GM12878 (cell line): Measurements from ENCODE around the gene ZC3H12D. TPM values are rescaled to one million over a fixed set of nuclear protein-coding genes. Genes with fewer than 3 reads are reported as not detected.

Experiments used
- BACH1 ChIP-seq: fragments of 450-650 bp; IDR thresholded peaks from 2 replicates; pipeline ENCODE4 v1.6.1; 2017; ENCODE audit warnings: mild to moderate bottlenecking, borderline replicate concordance
- CBX5 ChIP-seq: sonication (generic); IDR thresholded peaks from 2 replicates; pipeline ENCODE4 v1.6.1; 2016; ENCODE audit warnings: low read depth, moderate library complexity, mild to moderate bottlenecking, inconsistent platforms
- CEBPZ ChIP-seq: fragments of 150-350 bp; IDR thresholded peaks from 2 replicates; pipeline ENCODE4 v1.6.1; 2016; ENCODE audit warnings: low read depth, low read length
- EED ChIP-seq: sonication (generic); IDR thresholded peaks from 2 replicates; pipeline ENCODE4 v1.6.1; 2016; ENCODE audit warnings: antibody characterized with exemption, low read depth
- ETV6 ChIP-seq, 2 experiments: fragments of 450-650 bp in 1 of 2; IDR thresholded peaks in 1 of 2; conservative IDR thresholded peaks in 1 of 2; 2 replicates each; pipeline ENCODE4 v1.6.1; 2014; ENCODE audit warnings: antibody characterized with exemption in 1 of 2, borderline replicate concordance in 1 of 2, low read depth in 1 of 2, mild to moderate bottlenecking in 1 of 2, moderate library complexity in 1 of 2
- GABPA ChIP-seq: IDR thresholded peaks from 2 replicates; pipeline ENCODE4 v1.6.1; 2014; ENCODE audit warnings: antibody characterized with exemption, low read depth, mild to moderate bottlenecking, inconsistent platforms
- HCFC1 ChIP-seq: fragments of 150-350 bp; IDR thresholded peaks from 2 replicates; pipeline ENCODE4 v1.6.1; 2014; ENCODE audit warnings: low read length
- IKZF1 ChIP-seq: fragments of 450-650 bp; conservative IDR thresholded peaks from 2 replicates; pipeline ENCODE4 v1.6.1; 2017; ENCODE audit warnings: antibody characterized with exemption, mild to moderate bottlenecking
- IRF4 ChIP-seq: IDR thresholded peaks from 2 replicates; pipeline ENCODE4 v1.6.1; 2011; ENCODE audit warnings: low read depth, low read length
- IRF5 ChIP-seq: fragments of 450-650 bp; IDR thresholded peaks from 2 replicates; pipeline ENCODE4 v1.6.1; 2017; ENCODE audit warnings: borderline replicate concordance
- PAX8 ChIP-seq: fragments of 450-650 bp; IDR thresholded peaks from 2 replicates; pipeline ENCODE4 v1.6.1; 2017; ENCODE audit warnings: mild to moderate bottlenecking, moderate library complexity
- PML ChIP-seq: IDR thresholded peaks from 2 replicates; pipeline ENCODE4 v1.6.1; 2012; ENCODE audit warnings: low read length, inconsistent platforms
- RELA ChIP-seq: fragments of 450-650 bp; IDR thresholded peaks from 2 replicates; pipeline ENCODE4 v1.8.0; 2014; ENCODE audit warnings: borderline replicate concordance; ENCODE audit not compliant: partially characterized antibody
- REST ChIP-seq: IDR thresholded peaks from 2 replicates; pipeline ENCODE4 v1.6.1; 2012; ENCODE audit warnings: mild to moderate bottlenecking, low read depth, low read length
- SMAD1 ChIP-seq: fragments of 450-650 bp; IDR thresholded peaks from 2 replicates; pipeline ENCODE4 v1.6.1; 2018; ENCODE audit warnings: mild to moderate bottlenecking, low read depth; ENCODE audit not compliant: partially characterized antibody
- SMARCA5 ChIP-seq: fragments of 450-650 bp; IDR thresholded peaks from 2 replicates; pipeline ENCODE4 v1.6.1; 2017; ENCODE audit warnings: mild to moderate bottlenecking
- SP1 ChIP-seq: IDR thresholded peaks from one replicate; pipeline ENCODE4 v1.6.1; 2011; ENCODE audit warnings: low read depth, low read length
- SUZ12 ChIP-seq: fragments of 200-600 bp; sonication (generic); IDR thresholded peaks from one replicate; pipeline ENCODE4 v1.6.1; 2018; ENCODE audit warnings: antibody characterized with exemption, mild to moderate bottlenecking; ENCODE audit not compliant: unreplicated experiment
- TCF3 ChIP-seq: IDR thresholded peaks from 2 replicates; pipeline ENCODE4 v1.6.1; 2012; ENCODE audit warnings: low read depth, mild to moderate bottlenecking, low read length, borderline replicate concordance; ENCODE audit not compliant: insufficient read depth
- USF1 ChIP-seq: IDR thresholded peaks from 2 replicates; pipeline ENCODE4 v1.6.1; 2011; ENCODE audit warnings: borderline replicate concordance, low read depth, mild to moderate bottlenecking, moderate library complexity, mixed read lengths, low read length; ENCODE audit not compliant: insufficient read depth; ENCODE audit errors: extremely low read length
- ZNF217 ChIP-seq: fragments of 450-650 bp; IDR thresholded peaks from 2 replicates; pipeline ENCODE4 v1.6.1; 2017; ENCODE audit warnings: antibody characterized with exemption, mild to moderate bottlenecking
- ZNF384 ChIP-seq: IDR thresholded peaks from 2 replicates; pipeline ENCODE4 v1.6.1; 2012; ENCODE audit warnings: low read depth, mild to moderate bottlenecking, low read length, improper control_type of control experiment, borderline replicate concordance
- polyA plus RNA-seq, 11 experiments: library from polyadenylated mRNA; depleted of rRNA in 4 of 11; unstranded in 6 of 11; stranded (reverse) in 5 of 11; fragments of >200 nt; fragmentation: Nextera tagmentation in 4 of 11; fragmentation: Illumina TruSeq in 1 of 11; extraction: Ambion mirVana in 4 of 11; extraction: Trizol in 1 of 11; gene quantifications; 1 replicate in 1 of 11; 2 replicates in 10 of 11; pipeline versions ENCODE4 v1.2.1 to v1.2.3, GENCODE V29; 2011 to 2016; ENCODE audit warnings: inconsistent platforms in 2 of 11, missing spikeins in 2 of 11, low read depth in 1 of 11
- total RNA-seq, 4 experiments: library from RNA; depleted of rRNA in 3 of 4; stranded (reverse); fragments of >200 nt in 3 of 4; fragmentation: Illumina TruSeq in 1 of 4; extraction: Trizol in 1 of 4; gene quantifications; 2 replicates each; pipeline versions ENCODE4 v1.2.1 to v1.2.3, GENCODE V29; 2013 to 2021

The ZC3H12D gene
- total and polyA plus RNA-seq, 10 of the 15 experiments (the other 5 are each of a cell fraction or from before 2014, with no cell fraction given): 1.4 to 29.7 (median 8.8) TPM

GRCh38 chr6:149482545-149483333 is 2.1 kb downstream of the ZC3H12D start (continued):
- TF ChIP-seq ZNF384 (no peak), SMARCA5 (no peak), IRF5 (no peak), SP1 (no peak), ETV6 (conservative IDR thresholded peaks at IDR 0.05 in 1 of 2, IDR thresholded peaks at IDR 0.05 in 1 of 2; ENCODE audit: borderline replicate concordance in 1 of 2, low read depth in 1 of 2) (no peak), CEBPZ (no peak), GABPA (no peak), IKZF1 (peak; percentile 46; the same call in 1 of the 2 replicates), USF1 (no peak), BACH1 (peak; percentile 67; the same call in 1 of the 2 replicates), PAX8 (no peak), SUZ12 (no peak), REST (no peak), HCFC1 (no peak), TCF3 (no peak), IRF4 (no peak), ZNF217 (no peak), CBX5 (no peak), SMAD1 (no peak), PML (no peak), RELA (no peak), EED (peak; percentile 15; the same call in 1 of the 2 replicates)
